Measurements from ENCODE around the gene TPRG1L.
"Not testable (repeated sequence)": the region's sequence is repeated elsewhere in the genome, so short reads cannot be mapped to it uniquely, and the experiment has no call there.

TPRG1L gene

DNA sequence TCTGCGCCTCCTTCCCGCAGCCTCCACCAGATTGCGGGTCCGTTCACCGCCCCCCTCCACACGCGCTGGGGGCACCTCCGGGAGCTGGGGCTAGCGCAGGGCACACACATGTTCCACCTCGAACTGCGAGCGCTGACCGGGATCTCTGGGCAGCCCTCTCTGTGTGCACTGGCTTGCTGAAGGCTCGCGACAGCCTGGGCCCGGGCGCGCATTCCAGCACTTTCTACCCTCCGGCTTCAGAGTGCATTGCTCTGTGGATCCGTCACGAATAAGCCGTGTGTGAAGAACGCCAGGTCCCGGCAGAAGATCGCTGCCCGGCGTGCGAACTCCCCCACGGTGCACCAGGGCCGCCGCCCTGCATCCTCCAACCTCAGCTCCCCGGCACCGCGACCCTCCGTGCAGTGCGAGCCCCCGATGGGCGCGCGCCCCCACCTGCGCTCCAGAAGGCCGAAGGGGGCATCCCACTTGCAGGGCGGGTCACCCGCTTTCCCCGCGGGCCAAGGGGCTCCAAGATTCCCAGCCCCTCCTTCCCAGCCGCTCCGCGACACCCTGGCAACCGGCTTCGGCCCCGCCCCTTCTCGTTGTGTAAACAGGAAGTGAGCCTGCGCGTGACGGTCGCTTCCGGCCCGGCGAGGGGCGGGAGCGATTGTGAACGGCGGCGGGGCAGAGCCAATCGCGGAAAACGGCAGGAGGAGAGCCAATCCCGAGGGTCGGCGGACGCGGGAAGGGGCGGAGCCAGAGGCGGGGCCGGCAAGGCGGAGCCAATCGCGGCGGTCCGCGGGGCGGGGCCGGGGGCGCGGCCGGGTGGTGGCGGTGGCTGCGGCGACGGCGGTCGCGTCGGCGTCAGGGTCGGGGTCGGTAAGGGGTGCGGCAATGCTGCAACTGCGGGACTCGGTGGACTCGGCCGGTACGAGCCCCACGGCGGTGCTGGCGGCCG lies at the start of gene TPRG1L:
TPRG1L (plus strand) TSS at position 816 of the 937 bp plus-strand sequence; CDS start at position 874, 58 bp downstream.
- peak; percentile 99 for DNase-seq

- DNase-seq, result not testable (repeated sequence)
Observed at GRCh38 chr1:3575515-3575914, 49.3 kb upstream of the TPRG1L start.

- DNase-seq, result no peak
Observed at GRCh38 chr1:3575993-3576392, 48.8 kb upstream of the TPRG1L start.

- no peak for DNase-seq
Observed at GRCh38 chr1:3577300-3577699, 47.5 kb upstream of the TPRG1L start.

DNA sequence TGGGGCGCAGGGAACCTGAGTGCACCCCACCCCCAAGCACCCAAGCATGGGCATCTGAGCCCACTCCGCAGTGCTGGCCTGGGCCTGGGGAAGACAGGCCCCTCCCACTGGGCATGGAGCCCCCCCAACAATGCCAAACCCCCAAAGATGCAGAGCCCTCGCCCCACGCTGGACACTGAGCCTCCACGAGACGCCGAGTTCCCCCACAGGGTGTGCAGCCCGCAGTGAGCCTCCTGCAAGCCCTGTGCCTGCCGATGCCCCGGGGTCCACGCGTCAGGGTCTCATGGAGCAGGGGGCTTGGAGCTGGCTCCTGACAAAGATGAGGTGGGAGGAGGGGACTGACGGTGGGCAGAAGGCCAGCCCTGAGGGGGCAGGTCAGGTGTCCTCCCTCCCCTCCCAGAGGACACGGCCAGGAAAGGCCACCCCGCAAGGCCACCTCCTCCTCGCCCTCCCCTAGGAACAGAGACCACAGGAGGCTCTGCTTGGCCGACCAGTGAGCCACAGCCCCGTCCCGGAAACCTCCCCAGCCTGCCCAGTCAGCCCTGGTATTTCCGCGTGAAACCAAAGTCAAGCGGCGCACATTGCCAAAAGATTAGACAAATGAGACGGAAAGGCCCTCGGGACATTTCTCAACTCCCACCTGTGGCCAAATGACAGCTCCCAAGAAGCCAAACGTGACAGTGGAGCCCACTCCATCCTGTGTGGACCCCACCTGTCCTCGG lies 46.9 kb upstream of the TPRG1L start:
- no peak for DNase-seq

GRCh38 chr1:3578433-3578805 lies 46.4 kb upstream of the TPRG1L start:
- DNase-seq, result no peak

DNA sequence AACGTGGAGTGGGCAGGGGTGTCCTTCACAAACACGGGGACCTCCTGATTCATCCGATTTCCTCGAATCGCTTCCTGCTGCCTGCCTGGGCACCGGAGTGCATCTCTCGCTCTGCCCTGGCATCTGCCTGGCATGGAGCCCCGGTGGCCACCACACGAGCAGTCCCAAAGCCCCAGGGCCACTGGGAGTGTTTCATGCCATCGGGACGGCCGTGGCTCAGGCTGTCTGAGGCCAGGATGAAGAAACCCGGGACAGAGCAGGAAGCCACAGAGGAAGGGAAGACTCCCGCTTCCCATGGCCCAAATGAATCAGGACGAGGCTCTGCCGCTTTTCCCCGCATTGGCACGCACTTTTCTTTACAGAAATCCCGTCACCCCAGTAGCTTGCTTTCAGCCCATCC lies 45.9 kb upstream of the TPRG1L start:
- DNase-seq, result no peak

GRCh38 chr1:3579626-3580025 lies 45.2 kb upstream of the TPRG1L start:
- DNase-seq, result no peak

GRCh38 chr1:3580231-3580630 lies 44.6 kb upstream of the TPRG1L start:
- no peak for DNase-seq

DNA sequence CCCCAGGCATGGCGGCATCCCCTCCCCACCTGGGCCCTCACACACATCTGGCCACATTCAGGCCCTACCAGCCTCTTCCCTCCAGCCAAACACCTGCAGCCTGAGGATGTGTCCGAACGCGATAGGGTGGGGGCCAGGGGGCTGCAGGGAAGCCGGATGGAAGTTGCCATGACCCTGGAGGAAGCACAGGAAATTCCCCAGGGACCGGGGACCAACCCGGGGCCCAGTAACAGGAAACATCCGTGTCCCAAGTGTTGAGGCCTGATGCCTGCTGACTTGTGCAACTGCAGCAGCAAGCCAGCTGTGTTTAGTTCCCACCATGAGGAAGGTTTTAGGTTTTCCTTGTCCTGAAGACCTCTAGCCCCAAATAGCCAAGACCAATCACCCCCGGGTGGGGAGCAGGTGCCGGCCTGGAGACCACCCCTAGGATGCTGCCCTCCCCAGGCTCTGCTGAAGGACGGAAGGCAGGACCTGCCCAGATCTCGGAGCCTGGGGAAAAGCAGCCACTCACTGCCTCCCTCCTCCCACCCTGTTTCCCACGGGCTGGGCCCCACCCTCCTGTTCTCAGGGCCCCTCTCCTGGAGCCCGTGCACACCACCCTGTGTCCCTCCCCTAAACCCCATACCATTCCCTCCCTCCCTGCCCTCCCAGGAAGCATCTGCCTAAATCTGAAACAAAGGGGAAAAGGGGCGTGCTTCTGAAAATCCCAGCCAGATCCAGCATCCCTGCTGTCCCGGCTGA lies 43.3 kb upstream of the TPRG1L start:
- no peak for DNase-seq

- not testable (repeated sequence) for DNase-seq
Observed at GRCh38 chr1:3583751-3584150, 41.1 kb upstream of the TPRG1L start.

DNA sequence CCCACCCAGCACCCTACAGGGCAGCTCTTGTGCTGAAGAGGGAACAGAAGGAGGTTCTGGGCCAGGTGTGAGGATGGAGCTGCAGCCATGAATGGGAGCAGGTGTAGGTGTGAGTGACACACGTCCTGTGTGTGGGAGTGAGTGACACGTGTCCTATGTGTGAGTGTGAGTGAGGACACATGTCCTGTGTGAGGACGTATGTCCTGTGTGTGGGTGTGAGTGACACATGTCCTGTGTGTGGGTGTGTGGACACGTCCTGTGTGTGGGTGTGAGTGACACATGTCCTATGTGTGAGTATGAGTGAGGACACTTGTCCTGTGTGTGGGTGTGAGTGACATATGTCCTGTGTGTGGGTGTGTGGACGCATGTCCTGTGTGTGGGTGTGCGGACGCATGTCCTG lies 39.9 kb upstream of the TPRG1L start:
- DNase-seq, result peak; percentile 66

DNA sequence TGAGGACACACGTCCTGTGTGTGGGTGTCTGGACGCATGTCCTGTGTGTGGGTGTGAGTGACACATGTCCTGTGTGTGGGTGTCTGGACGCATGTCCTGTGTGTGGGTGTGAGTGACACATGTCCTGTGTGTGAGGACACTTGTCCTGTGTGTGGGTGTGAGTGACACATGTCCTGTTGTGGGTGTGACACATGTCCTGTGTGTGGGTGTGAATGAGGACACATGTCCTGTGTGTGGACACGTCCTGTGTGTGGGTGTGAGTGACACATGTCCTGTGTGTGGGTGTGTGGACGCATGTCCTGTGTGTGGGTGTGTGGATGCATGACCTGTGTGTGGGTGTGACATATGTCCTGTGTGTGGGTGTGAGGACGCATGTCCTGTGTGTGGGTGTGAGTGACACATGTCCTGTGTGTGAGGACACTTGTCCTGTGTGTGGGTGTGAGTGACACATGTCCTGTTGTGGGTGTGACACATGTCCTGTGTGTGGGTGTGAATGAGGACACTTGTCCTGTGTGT lies 39.4 kb upstream of the TPRG1L start:
- not testable (repeated sequence) for DNase-seq

DNA sequence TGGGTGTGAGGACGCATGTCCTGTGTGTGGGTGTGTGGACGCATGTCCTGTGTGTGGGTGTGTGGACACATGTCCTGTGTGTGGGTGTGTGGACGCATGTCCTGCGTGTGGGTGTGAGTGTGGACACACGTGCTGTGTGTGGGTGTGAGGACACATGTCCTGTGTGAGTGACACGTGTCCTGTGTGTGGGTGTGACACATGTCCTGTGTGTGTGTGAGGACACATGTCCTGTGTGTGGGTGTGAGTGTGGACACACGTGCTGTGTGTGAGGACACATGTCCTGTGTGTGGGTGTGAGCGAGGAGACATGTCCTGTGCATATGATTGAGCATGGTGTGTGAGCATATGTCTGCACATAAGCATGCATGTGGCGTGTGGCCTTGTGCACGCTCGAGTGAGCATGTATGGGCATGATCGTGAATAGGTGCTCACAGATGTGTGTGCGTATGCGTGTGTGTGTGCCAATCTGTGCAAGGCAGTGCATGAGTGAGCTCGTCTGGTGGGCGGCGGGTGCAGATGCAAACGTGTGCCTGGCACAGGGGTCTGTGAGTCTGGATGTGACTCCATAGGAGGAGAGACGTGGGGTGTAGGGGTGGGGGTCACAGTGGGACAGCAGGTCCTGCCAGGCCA lies 38.8 kb upstream of the TPRG1L start:
- DNase-seq, result no peak

DNA sequence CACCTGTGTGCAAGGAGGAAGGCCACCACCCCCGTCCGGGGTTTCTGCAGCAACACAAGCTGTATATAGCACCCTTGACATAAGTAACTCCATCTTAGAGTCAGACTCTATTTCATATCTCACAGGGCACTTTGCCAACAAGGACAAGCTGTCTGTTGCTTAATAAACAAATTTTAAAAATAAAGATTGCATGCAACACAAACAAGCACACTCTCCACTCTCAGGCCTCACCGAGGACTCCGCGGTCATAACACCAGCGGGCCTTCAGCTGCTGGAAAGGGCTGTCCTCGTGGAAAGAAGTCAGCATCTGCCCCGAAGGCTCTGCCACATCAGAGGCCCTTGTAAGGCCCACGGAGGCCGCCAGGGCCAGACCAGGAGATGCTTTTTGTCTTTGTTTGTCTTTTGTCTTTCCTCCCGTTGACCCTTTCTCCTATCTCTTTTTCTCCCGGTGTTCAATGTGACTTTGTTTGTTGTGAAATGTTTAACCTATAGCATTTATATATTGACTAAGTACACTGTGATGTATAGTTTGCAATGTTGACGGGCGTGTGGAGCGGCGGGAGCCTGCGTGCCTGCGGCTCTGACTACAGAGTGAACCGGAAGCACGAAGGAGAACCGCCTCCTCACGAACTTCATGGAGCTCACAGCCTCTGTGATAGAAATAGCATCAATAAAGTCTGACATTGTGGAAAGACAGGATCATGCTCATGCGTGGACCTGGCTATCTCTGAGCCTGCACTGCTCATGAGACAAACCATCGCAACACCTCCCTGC lies 37.6 kb upstream of the TPRG1L start:
- DNase-seq, result no peak

- no peak for DNase-seq
Observed at GRCh38 chr1:3588395-3588794, 36.4 kb upstream of the TPRG1L start.

DNA sequence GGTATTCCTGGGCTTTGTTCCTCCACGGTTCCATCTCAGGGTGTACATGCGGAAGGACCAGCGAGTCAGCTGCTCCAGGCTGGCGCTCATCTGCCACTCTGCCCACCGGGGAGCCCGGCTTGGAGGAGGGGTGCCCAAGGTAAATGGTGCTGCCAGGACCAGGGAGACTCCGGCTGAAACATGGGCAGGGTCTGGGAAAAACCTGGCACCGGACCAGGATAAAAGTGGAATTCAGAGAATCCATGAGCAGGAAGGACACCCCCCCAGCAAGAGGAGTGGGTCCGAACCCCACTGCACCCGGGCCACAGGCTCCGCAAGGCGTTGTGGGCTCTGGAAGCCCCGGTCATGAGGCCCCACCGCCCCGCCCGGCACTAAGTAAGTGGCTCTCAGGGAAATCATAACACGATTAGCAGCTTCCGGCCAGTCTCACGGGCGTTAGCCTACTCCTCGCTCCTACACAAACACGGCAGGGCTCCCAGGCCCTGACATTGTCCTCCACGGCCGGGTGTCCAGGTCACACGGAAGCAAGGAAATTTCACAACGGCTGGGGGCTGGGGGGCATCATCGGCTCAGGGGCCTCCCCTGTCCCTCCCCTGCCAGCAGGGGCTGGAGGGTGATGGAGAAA lies 34.6 kb upstream of the TPRG1L start:
- DNase-seq, result no peak

- no peak for DNase-seq
Observed at GRCh38 chr1:3590951-3591865, 33.6 kb upstream of the TPRG1L start.

GRCh38 chr1:3593334-3593733 lies 31.5 kb upstream of the TPRG1L start:
- DNase-seq, result no peak

DNA sequence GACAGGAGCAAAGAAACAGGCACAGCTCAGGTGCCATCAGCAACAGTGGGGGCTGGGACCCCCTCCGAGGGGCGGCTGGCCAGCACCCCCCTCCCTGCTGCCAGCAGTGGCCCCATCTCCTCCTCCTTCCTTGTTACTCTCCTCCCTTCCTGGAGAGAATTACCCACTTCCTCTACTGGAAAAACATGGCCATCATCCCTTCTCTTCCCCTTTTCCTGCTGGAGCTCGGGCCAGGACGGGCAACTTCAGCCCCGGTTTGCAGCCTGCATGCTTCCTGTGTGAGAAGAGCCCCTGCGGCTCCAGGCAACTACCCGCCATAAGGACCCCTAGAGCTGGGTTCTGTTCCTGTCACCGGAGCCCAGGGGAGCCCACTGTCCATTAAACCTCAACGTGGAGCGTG lies 31.1 kb upstream of the TPRG1L start:
- no peak for DNase-seq

All from activated effector memory CD4-positive, alpha-beta T cell treated with anti-CD3 and anti-CD28 coated beads, Interleukin-2, amount 50 U/mL, for 16 hours (primary cell).